HAP-1 (cell line): ENCODE measurements around the gene DAGLA.
A peak's percentile ranks its signal among the peaks of the same experiment; 100 is the strongest.

Experiments used
- DNase-seq, 2 experiments: peaks; one replicate each; pipeline ENCODE4 v3.0.0-alpha.2; 2016 to 2020; ENCODE audit warnings: low spot score in 2 of 2
- H3K27me3 ChIP-seq: fragments of 250-450 bp; sonication (Bioruptor Pico); 2 replicates; pipeline ENCODE4 v1.5.1; 2020; ENCODE audit warnings: low read depth, mild to moderate bottlenecking, moderate library complexity
- H3K36me3 ChIP-seq: fragments of 250-450 bp; sonication (Bioruptor Pico); replicated peaks from 2 replicates; pipeline ENCODE4 v1.5.1; 2020; ENCODE audit warnings: mild to moderate bottlenecking
- H3K4me1 ChIP-seq: fragments of 250-450 bp; sonication (Bioruptor Pico); 2 replicates; pipeline ENCODE4 v1.5.1; 2020; ENCODE audit warnings: mild to moderate bottlenecking
- H3K4me3 ChIP-seq: fragments of 250-450 bp; sonication (Bioruptor Pico); 2 replicates; pipeline ENCODE4 v1.5.1; 2020; ENCODE audit warnings: mild to moderate bottlenecking, moderate library complexity
- H3K9me3 ChIP-seq: fragments of 250-450 bp; sonication (Bioruptor Pico); 2 replicates; pipeline ENCODE4 v1.5.1; 2020; ENCODE audit warnings: mild to moderate bottlenecking, moderate library complexity
- in situ Hi-C: fragments of 300-500 bp; cut with MboI; formaldehyde crosslinking; loops from 3 replicates; pipeline ENCODE4 v1.14.3; 2020; ENCODE audit warnings: low sequenced_read_pairs, inconsistent platforms, mixed read lengths

DAGLA gene

GRCh38 chr11:61728066-61728939 lies 48.1 kb downstream of the DAGLA start:
- Histone ChIP-seq H3K4me1 (no peaks in the 10 kb centered on the region), H3K4me3 (no peak overlapping the region), H3K27me3 (no peaks in the 10 kb centered on the region), H3K36me3 (no peaks in the 10 kb centered on the region), H3K9me3 (no peaks in the 10 kb centered on the region)
- DNase-seq, result no peak
- in situ Hi-C loops, result no loop called here

GRCh38 chr11:61728940-61729219 lies 48.7 kb downstream of the DAGLA start:
- Histone ChIP-seq H3K4me1 (no peaks in the 10 kb centered on the region), H3K9me3 (no peaks in the 10 kb centered on the region), H3K4me3 (no peak overlapping the region), H3K27me3 (no peaks in the 10 kb centered on the region), H3K36me3 (no peaks in the 10 kb centered on the region)
- no peak for DNase-seq
- in situ Hi-C loops, result no loop called here

- H3K4me1 ChIP-seq, result no peaks in the 10 kb centered on the region
- no peak overlapping the region for H3K4me3 ChIP-seq
- H3K36me3 ChIP-seq, result no peaks in the 10 kb centered on the region
- H3K27me3 ChIP-seq, result no peaks in the 10 kb centered on the region
- no peaks in the 10 kb centered on the region for H3K9me3 ChIP-seq
- no peak for DNase-seq
- in situ Hi-C loops, result no loop called here
These were observed 50.2 kb downstream of the DAGLA start for GRCh38 chr11:61730240-61730994.

GRCh38 chr11:61731211-61731951 lies 51.2 kb downstream of the DAGLA start:
- no peak overlapping the region for H3K4me3 ChIP-seq
- H3K27me3 ChIP-seq, result no peaks in the 10 kb centered on the region
- no peak for DNase-seq
- no peaks in the 10 kb centered on the region for H3K4me1 ChIP-seq
- no peaks in the 10 kb centered on the region for H3K36me3 ChIP-seq
- H3K9me3 ChIP-seq, result no peaks in the 10 kb centered on the region
- in situ Hi-C loops, result no loop called here

DNA sequence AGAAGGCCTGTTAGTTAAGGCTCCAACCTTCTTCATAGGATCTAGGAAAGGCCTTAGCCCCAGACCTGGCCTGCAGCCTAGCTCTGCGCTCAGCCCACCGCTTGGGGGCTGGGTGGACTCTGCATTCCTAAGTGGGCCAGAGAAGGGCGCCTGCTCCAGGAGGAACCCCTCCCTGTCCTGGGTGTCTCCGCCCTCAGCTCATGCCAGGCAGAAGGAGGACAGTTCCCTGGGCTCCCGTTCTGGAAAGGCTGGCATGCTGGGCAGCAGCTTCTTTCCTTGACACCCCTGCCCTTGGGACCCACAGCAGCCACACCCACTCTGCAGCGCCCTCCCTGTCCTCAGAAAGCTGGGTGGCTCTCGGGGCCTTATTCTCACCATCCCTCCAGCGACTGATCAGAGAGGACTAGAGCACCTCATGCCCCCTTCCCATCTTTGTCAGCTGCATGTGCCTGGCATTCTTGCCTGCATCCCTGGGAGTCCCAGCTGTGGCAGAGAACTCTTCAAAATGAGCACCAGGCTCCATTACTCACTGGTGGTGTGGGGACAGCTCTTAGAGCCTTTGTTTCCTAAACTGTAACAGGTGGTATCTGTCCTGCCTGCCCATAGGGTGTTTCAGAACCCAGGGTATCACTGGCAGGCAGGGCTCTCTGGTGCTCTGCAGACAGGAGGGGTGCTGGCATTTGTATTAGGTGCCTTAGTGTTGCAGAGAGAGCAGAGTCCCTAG lies 51.9 kb downstream of the DAGLA start:
- Histone ChIP-seq H3K4me3 (no peak overlapping the region), H3K36me3 (no peaks in the 10 kb centered on the region), H3K4me1 (no peaks in the 10 kb centered on the region), H3K9me3 (no peaks in the 10 kb centered on the region), H3K27me3 (no peaks in the 10 kb centered on the region)
- no peak for DNase-seq
- in situ Hi-C loops, result no loop called here

GRCh38 chr11:61732705-61733104 lies 52.5 kb downstream of the DAGLA start:
- Histone ChIP-seq H3K9me3 (no peaks in the 10 kb centered on the region), H3K36me3 (no peaks in the 10 kb centered on the region), H3K4me1 (no peaks in the 10 kb centered on the region), H3K27me3 (no peaks in the 10 kb centered on the region), H3K4me3 (no peak overlapping the region)
- no peak for DNase-seq
- in situ Hi-C loops, result no loop called here

DNA sequence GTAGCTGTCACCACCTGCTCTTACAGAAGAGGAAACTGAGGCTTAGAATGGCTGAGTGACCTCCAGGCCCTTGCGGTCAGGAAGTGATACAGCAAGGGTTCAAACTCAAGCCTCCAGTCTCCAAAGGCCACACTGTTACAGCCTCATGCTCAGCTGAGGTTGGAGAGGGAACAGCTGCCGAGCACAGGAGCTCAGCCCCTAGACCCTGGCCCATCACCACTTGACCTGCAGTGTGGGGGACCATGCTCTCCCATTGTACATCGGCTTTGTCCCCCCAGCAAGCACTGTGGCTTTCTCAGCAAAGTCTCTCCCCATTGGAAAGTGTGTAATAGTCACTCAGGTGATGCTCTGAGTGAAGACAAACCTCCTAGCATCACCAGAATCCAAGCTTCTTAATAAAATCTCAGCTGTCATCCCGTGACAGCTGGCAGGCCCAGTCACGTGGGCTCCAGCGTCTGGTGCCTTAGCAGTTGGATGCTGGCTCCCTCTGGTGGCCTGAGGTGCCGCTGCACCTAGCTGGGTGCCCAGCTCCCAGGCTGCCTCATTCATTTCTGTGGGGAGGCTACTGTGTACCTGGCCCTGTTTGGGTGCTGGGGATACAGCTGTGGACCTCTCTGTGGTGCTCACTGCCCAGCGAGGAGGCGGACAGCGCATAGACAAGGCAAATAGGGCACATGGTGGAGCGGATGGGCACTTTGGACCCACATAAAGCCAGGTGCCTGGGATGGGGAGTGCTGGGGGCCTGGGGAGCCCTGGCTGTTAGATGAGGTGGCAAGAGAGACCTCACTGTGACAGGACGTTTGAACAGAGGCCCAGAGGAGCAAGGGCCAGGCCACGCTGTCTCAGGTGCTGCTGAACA lies 53.2 kb downstream of the DAGLA start:
- Histone ChIP-seq H3K4me1 (no peaks in the 10 kb centered on the region), H3K4me3 (no peak overlapping the region), H3K36me3 (no peaks in the 10 kb centered on the region), H3K9me3 (no peaks in the 10 kb centered on the region), H3K27me3 (no peaks in the 10 kb centered on the region)
- in situ Hi-C loops, result no loop called here
- DNase-seq, result peak; percentile 66 to 89

GRCh38 chr11:61734767-61735166 lies 54.6 kb downstream of the DAGLA start:
- in situ Hi-C loops, result no loop called here
- H3K27me3 ChIP-seq, result no peaks in the 10 kb centered on the region
- no peaks in the 10 kb centered on the region for H3K4me1 ChIP-seq
- H3K9me3 ChIP-seq, result no peaks in the 10 kb centered on the region
- no peak overlapping the region for H3K4me3 ChIP-seq
- no peak for DNase-seq
- H3K36me3 ChIP-seq, result no peaks in the 10 kb centered on the region

- no peaks in the 10 kb centered on the region for H3K36me3 ChIP-seq
- H3K4me1 ChIP-seq, result no peaks in the 10 kb centered on the region
These were observed 55.2 kb downstream of the DAGLA start for GRCh38 chr11:61735391-61735790.

GRCh38 chr11:61736310-61736709 lies 56.1 kb downstream of the DAGLA start:
- Histone ChIP-seq H3K27me3 (no peaks in the 10 kb centered on the region), H3K36me3 (no peaks in the 10 kb centered on the region), H3K4me3 (no peak overlapping the region), H3K4me1 (no peaks in the 10 kb centered on the region), H3K9me3 (no peaks in the 10 kb centered on the region)
- no peak for DNase-seq
- in situ Hi-C loops, result no loop called here

More at GRCh38 chr11:61735391-61735790, 55.2 kb downstream of the DAGLA start:
- no peak overlapping the region for H3K4me3 ChIP-seq
- no peaks in the 10 kb centered on the region for H3K27me3 ChIP-seq
- H3K9me3 ChIP-seq, result no peaks in the 10 kb centered on the region
- in situ Hi-C loops, result no loop called here
- DNase-seq, result no peak

DNA sequence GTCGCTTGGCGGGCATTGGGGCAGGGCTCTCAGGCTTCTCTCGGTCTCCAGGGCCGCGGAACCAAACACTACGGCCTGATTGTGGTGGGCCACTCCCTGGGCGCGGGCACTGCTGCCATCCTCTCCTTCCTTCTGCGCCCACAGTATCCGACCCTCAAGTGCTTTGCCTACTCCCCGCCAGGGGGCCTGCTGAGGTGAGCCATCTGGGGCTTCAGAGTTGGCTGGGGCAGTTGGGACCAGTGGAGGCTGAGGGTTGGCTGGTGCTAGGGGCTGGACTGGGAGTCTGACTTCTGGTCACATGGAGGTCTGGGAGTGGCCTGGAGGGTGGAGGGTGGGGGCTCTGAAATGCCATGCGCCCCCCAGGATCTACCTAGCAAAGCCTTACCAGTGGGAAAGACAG lies 56.9 kb downstream of the DAGLA start:
- DNase-seq, result no peak
- H3K4me3 ChIP-seq, result no peak overlapping the region
- no peaks in the 10 kb centered on the region for H3K9me3 ChIP-seq
- H3K36me3 ChIP-seq, result no peaks in the 10 kb centered on the region
- H3K27me3 ChIP-seq, result no peaks in the 10 kb centered on the region
- H3K4me1 ChIP-seq, result no peaks in the 10 kb centered on the region
- in situ Hi-C loops, result no loop called here

DNA sequence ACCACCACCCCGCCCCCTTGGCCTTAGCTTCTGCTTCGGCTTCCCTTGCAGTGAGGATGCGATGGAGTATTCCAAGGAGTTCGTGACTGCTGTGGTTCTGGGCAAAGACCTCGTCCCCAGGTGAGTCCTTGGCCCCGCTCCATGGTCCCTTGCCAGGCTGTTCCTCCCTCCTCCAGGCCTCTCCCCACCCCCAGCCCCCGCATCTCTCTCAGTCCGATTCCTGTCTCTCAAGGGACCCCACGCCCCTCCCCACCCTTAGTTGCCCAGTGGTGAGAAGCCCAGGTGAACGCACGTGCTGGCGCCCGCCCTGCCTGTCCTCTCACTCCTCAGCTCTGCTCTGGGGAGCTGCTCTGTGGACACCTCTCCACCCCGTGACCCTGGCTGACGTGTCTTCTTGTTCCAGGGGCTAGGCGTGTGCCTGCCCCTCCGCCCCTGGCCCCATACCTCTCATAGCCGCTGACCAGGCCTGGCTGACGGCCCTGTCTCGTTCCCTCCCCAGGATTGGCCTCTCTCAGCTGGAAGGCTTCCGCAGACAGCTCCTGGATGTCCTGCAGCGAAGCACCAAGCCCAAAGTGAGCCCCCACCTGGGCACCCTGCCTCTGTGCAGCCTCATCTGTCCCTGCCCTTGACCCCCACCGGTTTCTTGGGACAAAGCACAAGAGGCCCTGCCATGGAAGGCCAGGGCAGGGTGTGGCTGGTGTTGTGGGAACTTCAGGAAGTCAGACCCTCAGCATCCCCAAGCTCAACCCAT lies 57.6 kb downstream of the DAGLA start:
- Histone ChIP-seq H3K9me3 (no peaks in the 10 kb centered on the region), H3K27me3 (no peaks in the 10 kb centered on the region), H3K4me3 (no peak overlapping the region), H3K36me3 (no peaks in the 10 kb centered on the region), H3K4me1 (no peaks in the 10 kb centered on the region)
- DNase-seq, result peak in 1 of 2 experiments; percentile 49
- in situ Hi-C loops, result no loop called here
